Peyer's patch (tissue), 4 donors: ENCODE data around the gene RGPD4. TPM values are rescaled to one million over a fixed set of nuclear protein-coding genes. Genes with fewer than 3 reads are reported as not detected.

Experiments used
- small RNA-seq, 2 donors: library from RNA; depleted of rRNA; stranded (forward); fragments of <200 nt; gene quantifications; one replicate each; pipeline ENCODE3, GENCODE V24; 2016
- total RNA-seq, 4 donors: library from RNA; depleted of rRNA; stranded (reverse); fragments of >200 nt; gene quantifications; one replicate each; pipeline ENCODE4 v1.1.0, GENCODE V29; 2016

RGPD4 gene
- total RNA-seq, 4 donors from 2014 or later = not detected

Small RNAs within 50 kb of the gene (small RNA-seq; reads per million reads assigned to genes)
- gene AC009963.1 = 0 reads per million in 2 donors
- gene AC009963.2 = 0 reads per million in 2 donors

Other genes with a start within 250 kb of the RGPD4 start
- under 1 TPM in 1 of 4 donors, not detected in 3; 0.13 TPM for gene SLC5A7, start 159.6 kb downstream of the RGPD4 start, total RNA-seq